Measurements from ENCODE around the gene BMP6. TPM values are rescaled to one million over a fixed set of nuclear protein-coding genes. Genes with fewer than 3 reads are reported as not detected.

Gene BMP6
- total and polyA plus RNA-seq, 12 donors, result 0.59 to 4.1 (median 2.6) TPM

GRCh38 chr6:7806711-7807110, 80.8 kb downstream of the BMP6 start:
- no peak overlapping the region for H3K27ac ChIP-seq
- H3K4me3 ChIP-seq, result no peak overlapping the region
- TF ChIP-seq CTCF (IDR thresholded peaks at IDR 0.05), result no peak
- H3K9me3 ChIP-seq, result no peaks in the 10 kb centered on the region
- H3K36me3 ChIP-seq, result no peaks in the 10 kb centered on the region
- ATAC-seq (no peak), DNase-seq (no peak)
- H3K4me1 ChIP-seq, result no peaks in the 10 kb centered on the region
- peaks cover 0 to 6% (median 0%) of the 10 kb centered on the region in 7 donors for H3K27me3 ChIP-seq
- 65 to 70% methylated on average over 1 of the region's 1 CpG for WGBS, 2 donors
- intact Hi-C loops (cut with DNase I), result no loop called here

- no peak overlapping the region for H3K4me3 ChIP-seq
- 91 to 94% methylated on average over 7 of the region's 7 CpGs for WGBS, 2 donors
- no peaks in the 10 kb centered on the region for H3K36me3 ChIP-seq
- H3K27me3 ChIP-seq, result peaks cover 0 to 6% (median 0%) of the 10 kb centered on the region in 7 donors
- no peak for TF ChIP-seq CTCF (IDR thresholded peaks at IDR 0.05)
- intact Hi-C loops (cut with DNase I), result no loop called here
- no peaks in the 10 kb centered on the region for H3K4me1 ChIP-seq
- ATAC-seq (no peak), DNase-seq (no peak)
- no peak overlapping the region for H3K27ac ChIP-seq
- no peaks in the 10 kb centered on the region for H3K9me3 ChIP-seq
These were observed 83.4 kb downstream of the BMP6 start for GRCh38 chr6:7809346-7809745.

GRCh38 chr6:7811441-7811840, 85.5 kb downstream of the BMP6 start:
- Histone ChIP-seq H3K4me3 (no peak overlapping the region), H3K4me1 (peaks cover 0 to 8% (median 0%) of the 10 kb centered on the region in 9 donors), H3K27ac (no peak overlapping the region), H3K36me3 (no peaks in the 10 kb centered on the region), H3K27me3 (peaks cover 0 to 6% (median 0%) of the 10 kb centered on the region in 7 donors), H3K9me3 (no peaks in the 10 kb centered on the region)
- no peak for TF ChIP-seq CTCF (IDR thresholded peaks at IDR 0.05)
- DNase-seq (no peak), ATAC-seq (no peak)
- intact Hi-C loops (cut with DNase I), result no loop called here
- WGBS, 2 donors, result 83 to 87% methylated on average over 9 of the region's 9 CpGs

- H3K9me3 ChIP-seq, result no peaks in the 10 kb centered on the region
- H3K36me3 ChIP-seq, result no peaks in the 10 kb centered on the region
- DNase-seq (no peak), ATAC-seq (no peak)
- H3K4me1 ChIP-seq, result peaks cover 0 to 8% (median 0%) of the 10 kb centered on the region in 9 donors
- intact Hi-C loops (cut with DNase I), result no loop called here
- no peak overlapping the region for H3K27ac ChIP-seq
- no peaks in the 10 kb centered on the region for H3K27me3 ChIP-seq
- no peak overlapping the region for H3K4me3 ChIP-seq
- TF ChIP-seq CTCF (IDR thresholded peaks at IDR 0.05), result no peak
- WGBS, 2 donors, result 68 to 74% methylated on average over 2 of the region's 2 CpGs
These were observed 86.7 kb downstream of the BMP6 start for GRCh38 chr6:7812623-7813022.

Measured in heart right ventricle (tissue), 16 donors.